SH-SY5Y (cell line): ENCODE results near the gene TRIP6.

Source experiments
- GATA2 ChIP-seq: IDR thresholded peaks from 2 replicates; pipeline ENCODE4 v1.6.1; 2011; ENCODE audit warnings: mild to moderate bottlenecking, low read depth, low read length
- GATA3 ChIP-seq: IDR thresholded peaks from 2 replicates; pipeline ENCODE4 v1.6.1; 2011; ENCODE audit warnings: low read depth, mild to moderate bottlenecking, low read length, moderate library complexity

- TF ChIP-seq GATA2 (no peak), GATA3 (no peak)
Observed at GRCh38 chr7:100819586-100819985, 47.6 kb upstream of the TRIP6 start.
